ENCODE results near the gene REEP3.
"Not testable (repeated sequence)": the region's sequence is repeated elsewhere in the genome, so short reads cannot be mapped to it uniquely, and the experiment has no call there.

The REEP3 gene

DNA sequence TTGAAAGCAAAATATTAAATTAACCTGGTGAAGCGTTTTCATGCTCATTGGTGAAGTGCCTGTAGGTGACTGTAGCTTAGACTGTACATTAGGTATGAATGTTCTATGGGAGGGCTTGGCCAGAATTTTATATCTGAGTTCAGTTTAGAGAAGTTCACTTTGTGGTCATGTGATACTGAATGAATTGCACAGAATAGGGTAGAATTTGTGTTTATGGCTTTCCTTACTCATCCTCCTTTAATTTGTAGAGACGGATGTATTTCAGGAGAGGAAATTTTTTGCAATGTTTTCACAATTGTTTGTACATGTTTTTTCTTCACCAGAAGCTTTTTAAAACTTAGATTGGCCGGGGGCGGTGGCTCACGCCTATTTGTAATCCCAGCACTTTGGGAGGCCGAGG lies 32.3 kb downstream of the REEP3 start:
- no peak for DNase-seq

DNA sequence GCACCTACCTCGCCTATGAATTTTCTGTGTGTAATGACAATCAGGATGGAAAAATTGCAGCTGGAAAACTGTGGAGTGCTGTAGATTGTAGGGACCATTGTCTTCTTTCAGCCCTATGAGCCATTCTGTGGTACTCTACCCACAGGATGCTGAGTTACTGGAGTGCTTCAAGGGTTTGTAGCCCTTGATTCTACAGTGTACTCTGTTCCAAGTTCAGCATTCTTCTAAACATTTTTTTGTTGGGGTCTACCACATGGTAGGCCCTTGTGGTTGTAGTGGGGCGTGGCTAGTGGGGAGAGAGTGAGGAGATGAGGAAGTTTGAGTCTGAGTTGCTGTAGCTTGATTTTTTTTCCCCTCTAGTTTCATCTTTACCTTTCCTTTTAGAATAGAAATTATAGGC lies 33.5 kb downstream of the REEP3 start:
- DNase-seq = peak; percentile 22

DNA sequence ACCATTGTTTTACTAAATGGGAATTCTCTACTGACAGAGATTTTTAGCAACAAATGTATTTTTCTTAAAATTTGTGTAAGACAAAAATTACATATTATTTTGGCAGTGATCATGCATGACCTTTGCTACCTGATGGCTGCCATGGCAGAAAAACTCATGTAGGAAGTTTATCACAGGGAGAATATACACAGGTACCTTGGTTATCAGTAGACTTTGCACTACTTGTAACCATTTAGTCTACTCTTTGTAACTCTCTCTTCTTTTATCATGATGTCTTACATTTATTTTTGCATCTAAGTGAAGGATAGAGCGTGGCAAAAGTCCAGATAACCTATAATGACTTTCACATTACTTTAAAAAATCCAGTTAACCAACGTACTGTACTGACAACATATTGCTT lies 34.1 kb downstream of the REEP3 start:
- no peak for DNase-seq

DNA sequence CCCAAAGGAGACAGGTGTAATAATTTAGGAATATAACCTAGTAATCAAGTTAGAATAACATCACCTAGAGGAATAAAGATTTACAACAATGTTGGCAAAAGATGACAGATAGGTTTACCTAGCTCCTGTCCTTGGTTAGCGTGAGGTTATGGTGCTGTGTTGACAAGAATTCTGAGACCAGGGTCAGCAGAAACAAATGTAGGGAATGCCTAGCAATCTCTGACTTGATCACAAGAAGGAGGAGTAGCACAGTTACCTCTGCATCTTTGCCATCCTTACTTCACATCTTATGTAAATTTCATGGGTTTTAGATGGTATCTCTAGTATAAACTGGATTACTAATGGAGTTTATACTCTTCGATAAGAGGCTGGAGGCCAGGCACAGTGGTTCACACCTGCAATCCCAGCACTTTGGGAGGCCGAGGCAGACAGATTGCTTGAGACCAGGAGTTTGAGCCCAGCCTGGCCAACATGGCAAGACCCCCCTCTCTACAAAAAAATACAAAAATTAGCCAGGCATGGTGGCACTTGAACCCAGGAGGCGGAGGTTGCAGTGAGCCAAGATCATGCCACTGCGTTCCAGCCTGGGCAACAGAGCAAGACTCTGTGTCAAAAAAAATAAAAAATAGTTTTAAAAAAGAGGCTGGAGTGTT lies 37.1 kb downstream of the REEP3 start:
- DNase-seq = no peak

DNA sequence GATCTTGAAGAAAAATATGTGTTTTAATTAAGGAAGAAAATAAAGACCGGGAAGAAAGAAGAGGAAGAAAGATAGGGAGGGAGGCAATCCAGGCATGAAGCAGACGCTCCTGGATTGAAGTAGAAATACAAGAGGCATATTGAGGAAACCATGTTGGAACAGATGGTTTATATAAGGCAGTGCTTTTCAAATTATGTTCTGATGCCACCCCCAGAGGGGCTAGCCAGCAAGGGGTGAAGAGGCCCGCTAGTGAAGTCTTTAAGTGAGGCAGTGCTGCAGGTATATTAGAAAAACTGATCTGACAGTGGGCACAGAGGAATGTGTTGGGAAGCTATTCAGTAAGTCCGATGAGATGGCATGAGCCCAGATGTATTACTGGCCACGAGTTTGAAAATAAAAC lies 40.1 kb downstream of the REEP3 start:
- DNase-seq = no peak

DNA sequence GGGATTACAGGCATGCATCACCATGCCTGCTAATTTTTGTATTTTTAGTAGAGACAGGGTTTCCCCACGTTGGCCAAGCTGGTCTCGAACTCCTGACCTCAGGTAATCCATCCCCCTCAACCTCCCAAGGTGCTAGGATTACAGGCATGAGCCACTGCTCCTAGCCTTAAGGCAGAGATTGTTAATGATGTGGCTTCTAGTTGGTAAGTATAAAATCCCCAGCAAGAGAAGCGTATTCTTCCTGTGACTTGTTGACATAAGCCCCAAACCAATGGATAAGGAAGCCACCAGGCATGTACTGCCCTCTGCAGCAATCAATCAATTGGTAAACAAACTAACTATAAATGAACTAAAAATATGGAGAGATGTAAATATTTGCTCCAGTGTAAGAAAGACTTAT lies 41.2 kb downstream of the REEP3 start:
- no peak for DNase-seq

DNA sequence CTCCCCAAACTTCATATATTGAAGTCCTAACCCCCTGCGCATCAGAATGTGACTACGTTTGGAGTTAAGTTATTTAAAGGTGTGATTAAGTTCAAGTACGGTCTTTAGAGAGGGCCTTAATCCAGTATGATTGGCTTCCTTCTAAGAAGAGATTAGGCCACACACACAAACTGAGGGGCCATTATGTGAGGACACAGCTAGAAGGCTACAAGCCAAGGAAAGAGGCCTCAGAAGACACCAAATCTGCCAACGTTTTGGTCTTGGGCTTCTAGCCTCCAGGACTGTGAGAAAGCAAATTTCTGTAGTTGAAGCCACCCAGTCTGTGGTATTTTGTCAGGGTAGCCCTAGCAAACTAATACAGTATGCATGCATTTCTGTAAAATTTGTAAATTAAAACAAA lies 41.7 kb downstream of the REEP3 start:
- no peak for DNase-seq

DNA sequence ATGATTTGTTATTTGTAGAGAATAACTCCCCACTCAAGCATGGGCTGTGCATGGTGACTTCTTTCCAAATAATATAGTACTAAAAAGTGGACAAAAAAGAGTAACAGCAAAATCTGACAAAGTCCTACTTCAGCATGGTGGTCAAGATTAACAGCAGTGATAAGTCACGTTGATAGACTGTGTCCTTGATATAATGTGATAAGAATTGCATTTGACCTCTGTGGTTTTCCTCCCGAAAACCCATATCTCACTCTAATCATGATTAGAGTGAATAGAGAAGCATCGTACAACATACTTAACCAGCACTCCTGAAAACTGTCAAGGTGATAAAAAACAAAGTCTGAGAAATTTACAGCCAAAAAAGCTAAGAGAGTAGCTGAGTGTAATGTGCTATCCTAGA lies 42.4 kb downstream of the REEP3 start:
- no peak for DNase-seq

DNA sequence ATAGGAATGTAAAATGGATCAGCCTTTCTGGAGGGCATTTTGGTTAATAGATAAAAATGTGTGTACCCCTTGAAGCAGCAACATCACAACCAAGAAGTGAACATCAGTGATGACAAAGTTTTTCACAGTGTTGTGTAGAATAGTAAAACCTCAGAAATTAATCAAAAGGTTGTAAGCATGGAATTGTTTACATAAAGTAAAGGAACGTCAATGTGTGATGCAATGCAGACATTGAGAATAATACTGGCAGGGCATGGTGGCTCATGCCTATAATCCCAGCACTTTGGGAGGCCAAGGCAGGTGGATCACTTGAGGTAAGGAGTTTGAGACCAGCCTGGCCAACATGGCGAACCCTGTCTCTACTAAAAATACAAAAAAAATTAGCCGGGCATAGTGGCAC lies 43.5 kb downstream of the REEP3 start:
- not testable (repeated sequence) for DNase-seq

DNA sequence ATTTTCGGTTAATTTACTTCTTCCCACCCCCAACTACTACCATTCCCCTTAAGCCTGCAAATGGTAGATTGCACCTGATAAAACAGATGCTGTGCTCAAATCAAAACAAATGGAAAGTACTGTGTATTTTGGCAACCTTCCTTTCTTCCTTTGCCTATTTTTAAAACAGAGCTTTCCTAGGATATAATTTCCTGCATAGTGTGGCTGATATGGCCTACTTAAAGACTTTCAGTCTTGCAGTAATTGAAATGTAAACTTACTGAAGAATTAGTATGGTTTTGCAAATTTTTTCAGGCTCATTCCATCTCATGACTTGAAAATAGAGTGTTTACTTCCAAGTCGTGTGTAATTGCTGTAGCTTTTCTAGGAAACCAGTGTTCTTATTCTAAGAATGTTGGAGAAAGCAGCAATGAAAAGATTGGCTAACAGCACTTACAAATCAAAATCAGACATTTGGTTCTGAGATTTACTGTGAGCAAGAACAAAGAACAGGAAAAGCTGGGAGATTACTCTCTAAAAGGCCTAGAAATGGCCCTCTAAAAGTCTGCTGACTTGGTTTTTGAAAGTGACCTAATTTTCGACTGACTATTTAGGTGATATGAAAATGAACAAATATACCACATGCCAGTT lies 52.0 kb downstream of the REEP3 start:
- DNase-seq = no peak

DNA sequence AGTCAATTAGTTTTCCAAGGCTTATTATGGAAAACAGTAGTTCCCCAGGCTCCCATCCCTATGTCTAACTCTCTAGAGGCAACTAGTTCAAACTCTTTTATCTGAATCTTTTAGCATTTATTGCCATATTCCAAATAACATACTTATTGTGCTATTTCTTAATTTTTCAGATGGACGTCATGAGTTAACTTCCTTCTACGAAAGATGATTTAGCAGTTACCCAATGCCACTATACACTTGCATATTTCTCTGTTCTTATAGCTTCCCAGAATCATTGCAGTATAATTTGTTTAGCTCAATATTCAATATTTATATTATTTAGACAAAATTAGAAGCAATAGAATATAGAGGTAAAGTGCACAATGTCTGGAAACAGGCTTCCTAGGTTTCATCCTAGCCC lies 52.8 kb downstream of the REEP3 start:
- no peak for DNase-seq

DNA sequence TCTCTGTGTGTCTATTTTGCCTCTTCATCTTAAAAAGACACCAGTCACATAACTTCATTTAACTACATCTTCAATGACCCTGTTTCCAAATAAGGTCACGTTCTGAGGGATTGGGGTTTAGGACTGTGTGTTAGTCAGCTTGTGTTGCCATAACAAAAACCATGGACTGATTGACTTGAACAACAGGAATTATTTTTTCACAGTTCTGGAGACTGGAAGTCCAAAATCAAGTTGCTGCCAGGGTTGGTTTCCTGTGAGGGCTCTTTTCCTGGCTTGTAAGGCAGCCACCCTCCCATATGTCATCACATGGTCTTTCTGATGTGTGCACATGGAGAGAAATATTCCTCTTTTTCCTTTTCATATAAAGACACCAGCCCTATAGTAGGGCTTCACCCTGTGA lies 55.3 kb downstream of the REEP3 start:
- no peak for DNase-seq

DNA sequence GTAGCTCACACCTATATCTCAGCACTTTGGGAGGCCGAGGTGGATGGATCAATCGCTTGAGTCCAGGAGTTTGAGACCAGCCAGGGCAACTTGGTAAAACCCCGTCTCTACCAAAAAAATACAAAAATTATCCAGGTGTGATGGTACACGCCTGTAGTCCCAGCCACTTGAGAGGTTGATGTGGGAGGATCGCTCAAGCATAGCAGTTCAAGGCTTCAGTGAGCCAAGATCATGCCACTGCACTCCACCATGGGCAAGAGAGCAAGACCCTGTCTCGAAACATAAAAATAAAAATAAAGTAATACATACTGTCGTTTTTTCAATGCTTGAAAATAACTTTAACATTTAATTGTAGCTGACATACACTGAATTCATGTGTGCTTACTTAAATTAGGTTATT lies 57.3 kb downstream of the REEP3 start:
- no peak for DNase-seq

DNA sequence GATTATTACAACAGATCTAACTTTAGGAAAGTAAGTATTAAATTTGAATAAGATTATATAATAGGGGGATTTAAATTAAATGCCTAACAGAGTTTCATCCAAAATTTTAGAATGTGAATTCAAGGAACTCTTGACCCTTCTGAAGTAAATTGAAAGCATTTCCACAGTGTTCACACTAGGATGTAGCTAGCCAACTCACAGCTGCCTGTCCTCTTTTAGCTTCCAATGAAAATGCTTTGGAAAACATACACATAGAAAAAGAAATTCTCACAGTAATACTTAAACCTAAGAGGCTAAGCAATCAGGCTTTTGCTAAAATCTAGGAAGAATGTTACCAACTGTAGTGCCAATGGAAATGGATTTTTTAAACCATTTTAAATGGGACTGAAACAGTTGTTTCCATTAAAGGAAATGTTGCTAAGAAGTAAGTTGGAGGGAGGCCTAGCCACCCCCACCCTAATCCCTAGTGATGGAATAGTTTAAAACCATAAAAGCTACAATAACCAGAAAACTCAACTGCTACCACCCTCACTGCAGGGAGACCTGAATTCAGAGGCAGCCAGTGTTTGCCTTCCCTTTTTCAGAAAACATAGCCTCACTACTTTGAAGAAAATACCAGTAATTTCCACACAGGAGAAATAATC lies 58.3 kb downstream of the REEP3 start:
- DNase-seq = no peak

DNA sequence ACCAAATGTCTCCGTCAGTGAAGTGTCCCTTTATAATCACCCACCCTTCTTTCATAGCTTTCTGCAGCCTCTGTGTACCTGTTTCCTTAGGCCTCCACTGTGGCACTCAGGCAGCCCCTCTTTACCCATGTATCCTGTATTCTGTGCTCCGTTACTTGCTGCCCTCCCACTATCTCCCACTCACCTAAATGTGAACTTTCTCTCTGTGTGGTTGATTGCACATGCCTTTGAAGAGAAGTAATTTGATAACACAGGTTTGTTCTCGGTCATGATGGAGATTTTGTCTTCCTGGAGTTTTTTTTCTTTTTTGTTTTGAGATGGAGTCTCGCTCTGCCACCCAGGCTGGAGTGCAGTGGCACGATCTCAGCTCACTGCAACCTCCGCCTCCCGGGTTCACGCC lies 61.5 kb downstream of the REEP3 start:
- DNase-seq = no peak

DNA sequence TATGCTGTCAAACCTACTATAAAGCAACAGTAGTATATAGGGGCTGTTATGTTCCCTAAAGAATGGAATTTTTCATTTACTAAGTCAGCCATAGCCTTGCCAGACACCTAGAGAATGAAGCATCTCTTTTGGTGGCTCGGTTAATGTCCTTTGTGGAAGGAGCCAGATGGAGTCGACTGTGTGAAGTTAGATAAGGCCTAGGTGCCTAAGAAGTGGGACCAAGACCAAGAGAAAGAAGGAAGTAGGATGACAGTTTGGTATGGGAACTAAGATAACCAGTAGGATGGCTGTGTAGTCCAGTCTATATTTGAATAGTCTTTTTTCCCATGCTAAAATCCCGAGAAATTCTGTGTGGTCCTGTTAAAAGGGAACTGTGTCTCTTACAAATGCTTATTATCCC lies 62.2 kb downstream of the REEP3 start:
- no peak for DNase-seq

DNA sequence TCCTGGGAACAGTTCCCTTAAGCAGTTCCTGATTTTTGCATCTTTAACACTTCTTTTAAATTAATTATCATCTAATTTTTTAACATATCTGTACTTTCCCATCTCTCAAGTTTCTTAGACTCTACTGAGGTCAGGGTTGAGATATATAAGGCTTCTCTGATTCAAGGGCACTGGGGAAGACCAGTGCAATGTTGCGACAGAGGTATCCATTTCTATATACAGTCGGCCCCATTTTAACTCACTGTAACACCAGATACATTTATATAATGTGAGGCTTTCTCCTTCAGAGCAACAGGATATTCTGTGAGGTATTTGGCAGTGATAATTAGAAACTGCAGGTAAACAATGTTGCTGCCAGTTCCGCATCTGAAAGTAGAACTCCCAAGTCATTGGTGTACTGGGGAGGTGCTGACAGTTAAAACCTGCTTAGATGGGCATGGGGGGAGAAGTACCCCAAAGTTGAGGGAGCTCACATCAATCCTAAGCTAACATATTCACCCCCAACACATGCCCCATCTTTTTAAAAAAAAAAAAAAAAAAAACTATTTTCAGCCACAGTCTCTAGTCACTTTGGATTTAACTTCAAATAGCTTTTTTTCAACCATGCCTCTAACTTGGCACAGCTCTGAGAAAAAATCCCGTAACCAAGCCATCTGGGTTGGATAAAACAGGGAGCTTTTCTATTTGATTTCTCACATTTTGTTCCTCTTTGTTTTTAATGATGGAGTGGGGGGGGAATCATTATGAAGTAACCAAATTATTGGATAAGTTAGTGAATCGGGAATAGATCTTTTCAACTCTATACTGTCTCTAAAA lies 62.9 kb downstream of the REEP3 start:
- DNase-seq = no peak

DNA sequence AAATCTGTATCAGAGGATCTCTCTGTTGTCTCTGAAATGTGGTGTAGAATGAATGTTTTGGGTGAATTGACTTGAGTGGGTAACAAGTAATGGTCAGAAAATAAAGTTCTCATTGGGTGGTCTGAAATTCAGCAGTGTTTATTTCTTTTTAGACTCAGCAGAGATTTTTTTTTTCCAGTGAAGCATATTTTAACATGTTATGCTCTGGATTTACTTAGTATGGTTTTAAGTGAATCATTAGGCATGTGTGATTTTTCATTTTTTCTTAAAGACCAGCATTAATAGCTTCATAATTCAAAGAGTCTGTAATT lies 63.5 kb downstream of the REEP3 start:
- no peak for DNase-seq

DNA sequence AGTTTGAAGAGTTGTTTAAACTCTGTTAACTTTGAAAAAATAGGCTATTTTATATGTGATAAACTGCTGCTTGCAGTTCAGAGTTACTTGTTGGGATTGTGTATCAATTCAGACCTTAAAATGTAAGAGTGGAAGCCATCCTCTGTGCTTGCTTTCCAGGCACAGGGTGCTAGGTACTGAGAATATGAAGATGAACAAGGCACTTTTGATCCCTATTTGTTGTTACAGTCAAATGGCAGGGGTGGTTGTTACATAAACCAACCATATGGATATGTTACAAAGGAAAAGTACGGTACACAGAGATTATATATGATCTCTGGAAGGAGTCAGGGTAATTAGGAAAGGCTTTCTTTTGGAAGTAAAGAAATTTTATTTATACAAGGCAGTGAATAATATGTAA lies 63.8 kb downstream of the REEP3 start:
- no peak for DNase-seq

DNA sequence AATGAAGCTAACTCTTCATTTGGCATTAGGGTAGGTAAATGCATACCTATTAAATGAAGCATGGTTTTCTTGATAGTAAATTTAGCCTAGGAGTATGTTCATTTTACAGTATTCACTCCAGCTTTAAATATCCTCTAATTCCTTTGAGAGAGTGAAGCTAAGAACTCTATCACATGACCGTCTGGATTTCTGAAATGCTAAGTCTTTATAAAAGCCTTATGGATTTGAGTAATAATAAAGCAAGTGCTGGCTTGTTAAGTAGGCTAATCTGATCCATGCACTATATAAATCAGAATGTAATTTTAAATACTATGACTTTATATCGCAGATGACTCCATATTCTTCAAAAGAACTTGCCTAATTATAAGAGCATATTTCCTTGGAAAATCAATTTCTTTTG lies 64.8 kb downstream of the REEP3 start:
- no peak for DNase-seq

DNA sequence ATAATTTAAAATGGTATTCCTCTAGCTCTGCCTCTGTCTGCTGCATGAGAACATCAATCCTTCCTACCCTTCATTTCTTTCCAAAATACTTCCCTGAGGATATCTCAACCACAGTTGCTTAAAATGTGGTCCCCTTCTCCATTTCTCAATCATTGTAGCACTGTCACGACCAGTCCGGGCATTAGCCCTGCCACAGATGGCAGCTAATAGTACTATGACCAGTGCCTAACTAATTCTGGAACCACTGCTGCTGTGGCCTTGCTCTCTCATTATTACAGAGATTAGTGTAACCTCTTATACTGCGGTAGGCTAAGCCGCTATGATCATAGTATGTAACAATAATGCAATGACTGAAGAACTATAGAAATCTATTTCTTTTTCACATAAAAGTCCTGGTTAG lies 66.0 kb downstream of the REEP3 start:
- no peak for DNase-seq

DNA sequence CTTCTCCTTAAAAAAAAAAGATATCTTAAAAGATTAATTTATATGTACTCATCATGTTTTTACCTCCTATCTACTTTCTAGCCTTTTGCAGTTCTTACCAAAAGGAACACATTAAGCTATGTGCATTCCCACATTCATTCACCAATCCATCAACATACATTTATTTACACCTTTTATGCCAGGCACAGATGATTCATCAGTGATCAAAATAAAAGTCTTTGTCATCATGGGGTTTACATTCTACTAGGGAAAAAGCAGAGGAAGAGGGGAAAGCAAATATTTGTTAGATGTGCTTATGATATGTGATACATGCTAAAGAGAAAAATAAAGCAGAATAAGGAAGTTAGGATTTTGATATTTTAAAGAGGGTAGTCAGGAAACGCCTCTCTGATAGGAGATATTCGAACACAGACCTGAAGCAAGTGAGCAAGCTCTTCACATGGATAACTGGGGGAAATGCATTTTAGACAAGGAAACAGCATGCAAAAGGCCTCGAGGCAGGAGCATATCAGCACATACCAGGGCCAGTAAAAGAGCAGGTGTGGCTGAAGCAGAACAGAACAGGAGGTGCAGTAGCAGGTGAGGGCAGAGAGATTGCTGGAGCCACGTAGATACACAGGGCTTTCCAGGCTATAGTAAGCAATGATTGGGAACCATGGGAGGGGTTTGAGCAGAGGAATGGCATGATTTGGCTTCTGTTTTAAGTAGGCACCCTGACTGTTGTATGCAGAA lies 67.4 kb downstream of the REEP3 start:
- DNase-seq = no peak

DNA sequence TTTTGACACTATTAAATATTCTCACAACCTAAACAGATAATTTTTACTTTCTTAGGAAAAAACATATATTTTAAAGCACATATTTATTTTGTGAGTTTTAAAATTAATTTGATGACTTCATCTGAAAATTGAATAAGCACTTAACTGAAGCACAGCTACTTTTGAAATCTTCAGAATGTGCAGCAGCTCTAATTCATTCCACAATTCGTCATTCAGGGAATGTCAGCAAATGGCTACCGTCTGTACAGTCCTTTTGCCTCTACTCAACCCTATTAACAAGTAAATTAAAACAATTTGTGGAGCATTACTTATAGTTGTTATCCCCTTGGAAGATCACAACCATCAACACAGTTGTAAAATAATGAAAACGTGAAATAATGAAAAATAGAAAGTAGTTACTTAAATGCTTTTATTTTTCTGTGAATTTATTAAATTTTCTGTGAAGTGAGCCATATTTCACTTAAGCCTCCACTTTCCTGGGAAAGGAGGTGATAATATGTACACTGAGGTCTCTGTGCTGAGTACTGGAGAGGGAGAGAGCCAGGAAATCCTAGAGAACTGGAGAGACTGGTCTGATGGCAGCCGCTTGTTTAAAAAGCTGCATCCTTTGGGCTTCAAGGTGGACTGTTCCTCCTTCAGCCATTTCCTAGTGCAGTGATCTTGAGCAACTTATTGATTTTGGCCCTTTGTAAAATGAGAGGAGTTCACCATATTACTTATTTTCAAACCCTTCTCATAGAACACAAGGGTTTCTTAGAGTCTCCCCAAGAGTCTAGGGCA lies 70.6 kb downstream of the REEP3 start:
- DNase-seq = no peak
